Measurements from ENCODE around the gene TOLLIP.
"Not testable (repeated sequence)": the region's sequence is repeated elsewhere in the genome, so short reads cannot be mapped to it uniquely, and the experiment has no call there.

TOLLIP gene

GRCh38 chr11:1263010-1263409, 46.4 kb downstream of the TOLLIP start:
- DNase-seq (ENCODE audit: low read depth), result no peak

- peak; percentile 75 for DNase-seq (ENCODE audit: low read depth)
These were observed 47.0 kb downstream of the TOLLIP start for GRCh38 chr11:1262172-1263006.

GRCh38 chr11:1261241-1262071, 48.0 kb downstream of the TOLLIP start:
- no peak for DNase-seq (ENCODE audit: low read depth)

GRCh38 chr11:1260620-1261019, 48.8 kb downstream of the TOLLIP start:
- no peak for DNase-seq (ENCODE audit: low read depth)

- peak; percentile 15 for DNase-seq (ENCODE audit: low read depth)
These were observed 49.4 kb downstream of the TOLLIP start for GRCh38 chr11:1260023-1260501.

- no peak for DNase-seq (ENCODE audit: low read depth)
These were observed 49.9 kb downstream of the TOLLIP start for GRCh38 chr11:1259561-1259960.

GRCh38 chr11:1259076-1259461, 50.4 kb downstream of the TOLLIP start:
- no peak for DNase-seq (ENCODE audit: low read depth)

- DNase-seq (ENCODE audit: low read depth), result no peak
These were observed 50.9 kb downstream of the TOLLIP start for GRCh38 chr11:1258401-1259075.

GRCh38 chr11:1257916-1258315, 51.5 kb downstream of the TOLLIP start:
- no peak for DNase-seq (ENCODE audit: low read depth)

GRCh38 chr11:1257366-1257765, 52.1 kb downstream of the TOLLIP start:
- no peak for DNase-seq (ENCODE audit: low read depth)

GRCh38 chr11:1256257-1257045, 53.0 kb downstream of the TOLLIP start:
- DNase-seq (ENCODE audit: low read depth), result no peak

- no peak for DNase-seq (ENCODE audit: low read depth)
These were observed 54.3 kb downstream of the TOLLIP start for GRCh38 chr11:1255151-1255550.

GRCh38 chr11:1254733-1255132, 54.7 kb downstream of the TOLLIP start:
- DNase-seq (ENCODE audit: low read depth), result no peak

- DNase-seq (ENCODE audit: low read depth), result no peak
These were observed 55.3 kb downstream of the TOLLIP start for GRCh38 chr11:1254086-1254648.

GRCh38 chr11:1253103-1253485, 56.3 kb downstream of the TOLLIP start:
- DNase-seq (ENCODE audit: low read depth), result no peak

GRCh38 chr11:1252371-1253102, 56.9 kb downstream of the TOLLIP start:
- DNase-seq (ENCODE audit: low read depth), result no peak

- DNase-seq (ENCODE audit: low read depth), result no peak
These were observed 58.1 kb downstream of the TOLLIP start for GRCh38 chr11:1251236-1251770.

- not testable (repeated sequence) for DNase-seq (ENCODE audit: low read depth)
These were observed 59.0 kb downstream of the TOLLIP start for GRCh38 chr11:1250411-1250810.

GRCh38 chr11:1248951-1249350, 60.5 kb downstream of the TOLLIP start:
- not testable (repeated sequence) for DNase-seq (ENCODE audit: low read depth)

GRCh38 chr11:1247026-1247425, 62.4 kb downstream of the TOLLIP start:
- DNase-seq (ENCODE audit: low read depth), result not testable (repeated sequence)
